Activated naive CD8-positive, alpha-beta T cell (primary cell): Measurements from ENCODE around the gene TAB3.
"Not testable (repeated sequence)": the region's sequence is repeated elsewhere in the genome, so short reads cannot be mapped to it uniquely, and the experiment has no call there.

Experiments used
- H3K27ac Mint-ChIP-seq: one replicate; pipeline ENCODE4 v1.8.0; 2021; ENCODE audit warnings: mixed read lengths
- H3K27me3 Mint-ChIP-seq: one replicate; pipeline ENCODE4 v1.8.0; 2021; ENCODE audit warnings: mixed read lengths
- H3K36me3 Mint-ChIP-seq: one replicate; pipeline ENCODE4 v1.8.0; 2021; ENCODE audit warnings: mixed read lengths
- H3K4me1 Mint-ChIP-seq: one replicate; pipeline ENCODE4 v1.8.0; 2021; ENCODE audit warnings: low read depth, mixed read lengths
- H3K4me3 Mint-ChIP-seq: one replicate; pipeline ENCODE4 v1.8.0; 2021; ENCODE audit warnings: mild to moderate bottlenecking, mixed read lengths
- H3K9me3 Mint-ChIP-seq: one replicate; pipeline ENCODE4 v1.8.0; 2021; ENCODE audit warnings: low read depth, mixed read lengths

Gene TAB3

DNA sequence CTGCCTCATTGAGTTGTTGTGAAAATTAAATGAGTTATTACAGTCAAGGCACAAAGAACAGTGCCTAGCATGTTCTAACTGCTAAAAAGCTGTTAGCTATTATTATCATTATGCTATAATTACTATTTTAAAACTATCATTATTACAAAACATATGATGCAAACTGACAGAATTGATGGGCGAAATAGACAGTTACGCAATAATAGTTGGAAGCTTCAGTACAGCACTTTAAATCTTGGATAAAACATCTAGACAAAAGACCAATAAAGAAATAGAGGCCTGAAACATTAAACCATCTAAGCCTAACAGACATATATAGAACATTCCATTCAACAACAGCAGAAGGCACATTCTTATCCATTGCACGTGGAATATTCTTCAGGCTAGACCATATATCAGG is 73.0 kb downstream of the TAB3 start:
- H3K9me3 Mint-ChIP-seq: no peaks in the 10 kb centered on the region
- H3K27me3 Mint-ChIP-seq: no peaks in the 10 kb centered on the region
- H3K27ac Mint-ChIP-seq: no peak overlapping the region
- no peaks in the 10 kb centered on the region for H3K4me1 Mint-ChIP-seq
- H3K36me3 Mint-ChIP-seq: no peaks in the 10 kb centered on the region
- H3K4me3 Mint-ChIP-seq: no peak overlapping the region

- Mint-ChIP-seq H3K27me3 (no peaks in the 10 kb centered on the region), H3K4me1 (no peaks in the 10 kb centered on the region), H3K9me3 (no peaks in the 10 kb centered on the region), H3K27ac (no peak overlapping the region), H3K36me3 (no peaks in the 10 kb centered on the region), H3K4me3 (no peak overlapping the region)
Measured at GRCh38 chrX:30814978-30815377, 74.1 kb downstream of the TAB3 start.

- no peaks in the 10 kb centered on the region for H3K9me3 Mint-ChIP-seq
- no peaks in the 10 kb centered on the region for H3K36me3 Mint-ChIP-seq
- no peaks in the 10 kb centered on the region for H3K4me1 Mint-ChIP-seq
- H3K4me3 Mint-ChIP-seq: no peak overlapping the region
- no peaks in the 10 kb centered on the region for H3K27me3 Mint-ChIP-seq
- H3K27ac Mint-ChIP-seq: no peak overlapping the region
Measured at GRCh38 chrX:30812326-30812725, 76.7 kb downstream of the TAB3 start.

DNA sequence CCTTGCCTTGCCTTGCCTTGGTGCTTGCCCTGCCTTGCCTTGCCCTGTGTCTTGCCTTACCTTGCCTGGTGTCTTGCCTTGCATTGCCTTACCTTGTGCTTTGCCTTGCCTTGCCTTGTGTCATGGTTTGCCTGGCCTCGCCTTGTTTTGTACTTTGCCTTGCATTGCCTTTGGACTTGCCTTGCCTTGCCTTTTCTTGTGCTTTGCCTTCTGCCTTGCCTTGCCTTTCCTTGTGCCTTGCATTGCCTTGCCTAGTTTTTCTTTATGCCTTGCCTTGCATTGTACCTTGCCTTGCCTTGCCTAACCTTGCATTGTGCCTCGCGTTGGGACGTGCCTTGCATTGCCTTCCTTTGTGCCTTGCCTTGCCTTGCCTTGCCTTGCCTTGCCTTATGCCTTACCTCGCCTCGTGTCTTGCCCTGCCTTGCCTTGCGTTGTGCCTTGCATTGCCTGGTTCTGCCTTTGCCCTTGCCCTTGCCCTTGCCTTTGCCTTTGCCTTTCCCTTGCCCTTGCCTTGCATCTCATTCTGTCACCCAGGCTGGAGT is 82.8 kb downstream of the TAB3 start:
- no peaks in the 10 kb centered on the region for H3K27me3 Mint-ChIP-seq
- H3K27ac Mint-ChIP-seq: no peak overlapping the region
- H3K36me3 Mint-ChIP-seq: no peaks in the 10 kb centered on the region
- H3K9me3 Mint-ChIP-seq: no peaks in the 10 kb centered on the region
- no peaks in the 10 kb centered on the region for H3K4me1 Mint-ChIP-seq
- H3K4me3 Mint-ChIP-seq: no peak overlapping the region

DNA sequence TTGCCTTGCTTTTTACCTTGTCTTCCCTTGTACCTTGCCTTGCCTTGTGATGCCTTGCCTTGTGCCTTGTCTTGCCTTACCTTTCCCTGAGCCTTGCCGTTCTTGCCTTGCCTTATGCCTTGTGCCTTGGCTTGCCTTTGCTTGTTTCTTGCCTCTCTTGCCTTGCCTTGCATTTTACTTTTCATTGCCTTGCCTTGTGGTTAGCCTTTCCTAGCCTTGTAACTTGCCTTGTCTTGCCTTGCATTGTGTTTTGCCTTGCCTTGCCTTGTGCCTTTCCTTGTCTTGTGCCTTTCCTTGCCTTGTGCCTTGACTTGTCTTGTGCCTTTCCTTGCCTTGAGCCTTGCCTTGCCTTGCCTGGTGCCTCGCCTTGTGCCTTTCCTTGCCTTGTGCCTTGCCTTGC is 84.6 kb downstream of the TAB3 start:
- H3K27ac Mint-ChIP-seq: no peak overlapping the region
- no peaks in the 10 kb centered on the region for H3K9me3 Mint-ChIP-seq
- no peak overlapping the region for H3K4me3 Mint-ChIP-seq
- no peaks in the 10 kb centered on the region for H3K36me3 Mint-ChIP-seq
- H3K4me1 Mint-ChIP-seq: no peaks in the 10 kb centered on the region
- no peaks in the 10 kb centered on the region for H3K27me3 Mint-ChIP-seq

DNA sequence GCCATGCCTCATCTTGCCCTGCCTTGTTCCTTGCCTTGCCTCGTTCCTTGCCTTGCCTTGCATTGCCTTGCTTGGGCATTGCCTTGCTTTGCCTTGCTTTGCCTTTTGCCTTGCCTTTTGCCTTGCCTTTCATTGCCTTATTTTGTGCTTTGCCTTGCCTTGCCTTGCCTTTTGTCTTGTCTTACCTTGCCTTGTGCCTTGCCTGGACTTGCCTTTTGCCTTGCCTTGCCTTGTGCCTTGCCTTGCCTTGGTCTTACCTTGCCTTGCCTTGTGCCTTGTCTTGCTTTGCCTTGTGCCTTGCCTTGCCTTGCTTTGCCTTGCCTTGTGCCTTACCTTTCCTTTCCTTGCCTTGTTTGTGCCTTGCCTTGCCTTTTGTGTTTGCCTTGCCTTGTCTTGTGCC is 88.2 kb downstream of the TAB3 start:
- H3K27me3 Mint-ChIP-seq: no peaks in the 10 kb centered on the region
- H3K36me3 Mint-ChIP-seq: no peaks in the 10 kb centered on the region
- no peak overlapping the region for H3K27ac Mint-ChIP-seq
- H3K4me3 Mint-ChIP-seq: no peak overlapping the region
- H3K4me1 Mint-ChIP-seq: no peaks in the 10 kb centered on the region
- no peaks in the 10 kb centered on the region for H3K9me3 Mint-ChIP-seq

GRCh38 chrX:30799327-30799726 is 89.7 kb downstream of the TAB3 start:
- Mint-ChIP-seq H3K27me3 (no peaks in the 10 kb centered on the region), H3K4me3 (no peak overlapping the region), H3K4me1 (no peaks in the 10 kb centered on the region), H3K27ac (no peak overlapping the region), H3K9me3 (no peaks in the 10 kb centered on the region), H3K36me3 (no peaks in the 10 kb centered on the region)

- Mint-ChIP-seq H3K36me3 (no peaks in the 10 kb centered on the region), H3K27ac (no peak overlapping the region), H3K9me3 (no peaks in the 10 kb centered on the region), H3K4me3 (no peak overlapping the region), H3K27me3 (no peaks in the 10 kb centered on the region), H3K4me1 (no peaks in the 10 kb centered on the region)
Measured at GRCh38 chrX:30798810-30799209, 90.2 kb downstream of the TAB3 start.

GRCh38 chrX:30797301-30797700 is 91.8 kb downstream of the TAB3 start:
- not testable (repeated sequence) for H3K36me3 Mint-ChIP-seq, H3K27me3 Mint-ChIP-seq, H3K4me1 Mint-ChIP-seq, H3K4me3 Mint-ChIP-seq, H3K9me3 Mint-ChIP-seq, H3K27ac Mint-ChIP-seq

GRCh38 chrX:30795981-30796958 is 92.8 kb downstream of the TAB3 start:
- no peak overlapping the region for H3K27ac Mint-ChIP-seq
- no peaks in the 10 kb centered on the region for H3K4me1 Mint-ChIP-seq
- H3K36me3 Mint-ChIP-seq: no peaks in the 10 kb centered on the region
- H3K4me3 Mint-ChIP-seq: no peak overlapping the region
- no peaks in the 10 kb centered on the region for H3K27me3 Mint-ChIP-seq
- no peaks in the 10 kb centered on the region for H3K9me3 Mint-ChIP-seq

DNA sequence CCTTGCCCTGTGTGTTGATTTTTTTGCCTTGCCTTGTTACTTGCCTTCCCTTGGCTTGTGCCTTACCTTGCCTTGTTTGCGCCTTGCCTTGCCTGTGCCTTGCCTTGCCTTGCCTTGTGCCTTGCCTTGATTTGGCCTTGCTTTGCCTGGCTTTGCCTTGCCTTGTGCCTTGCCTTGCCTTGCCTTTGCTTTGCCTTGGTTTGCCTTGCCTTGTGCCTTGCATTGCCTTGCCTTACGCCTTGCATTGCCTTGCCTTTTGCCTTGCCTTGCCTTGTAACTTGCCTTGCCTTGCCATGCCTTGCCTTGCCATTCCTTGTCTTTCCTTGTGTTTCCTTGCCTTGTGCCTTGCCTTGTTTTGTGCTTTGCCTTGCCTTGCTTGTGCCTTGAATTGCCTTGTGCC is 94.6 kb downstream of the TAB3 start:
- Mint-ChIP-seq H3K36me3 (no peaks in the 10 kb centered on the region), H3K4me3 (no peak overlapping the region), H3K9me3 (no peaks in the 10 kb centered on the region), H3K27ac (no peak overlapping the region), H3K27me3 (no peaks in the 10 kb centered on the region), H3K4me1 (no peaks in the 10 kb centered on the region)

- Mint-ChIP-seq H3K4me1 (no peaks in the 10 kb centered on the region), H3K36me3 (no peaks in the 10 kb centered on the region), H3K4me3 (no peak overlapping the region), H3K9me3 (no peaks in the 10 kb centered on the region), H3K27me3 (no peaks in the 10 kb centered on the region), H3K27ac (no peak overlapping the region)
Measured at GRCh38 chrX:30793767-30794103, 95.3 kb downstream of the TAB3 start.

- H3K4me3 Mint-ChIP-seq: no peak overlapping the region
- no peaks in the 10 kb centered on the region for H3K4me1 Mint-ChIP-seq
- no peak overlapping the region for H3K27ac Mint-ChIP-seq
- H3K36me3 Mint-ChIP-seq: no peaks in the 10 kb centered on the region
- no peaks in the 10 kb centered on the region for H3K9me3 Mint-ChIP-seq
- H3K27me3 Mint-ChIP-seq: no peaks in the 10 kb centered on the region
Measured at GRCh38 chrX:30793075-30793766, 95.8 kb downstream of the TAB3 start.

- Mint-ChIP-seq H3K36me3 (no peaks in the 10 kb centered on the region), H3K9me3 (no peaks in the 10 kb centered on the region), H3K4me3 (no peak overlapping the region), H3K27ac (no peak overlapping the region), H3K4me1 (no peaks in the 10 kb centered on the region), H3K27me3 (no peaks in the 10 kb centered on the region)
Measured at GRCh38 chrX:30791296-30792278, 97.5 kb downstream of the TAB3 start.
